Esophagus squamous epithelium (tissue), 4 donors: ENCODE data around the gene ADORA2B.

Experiments
- POLR2A ChIP-seq, 4 donors: fragments of 450-650 bp; IDR thresholded peaks; one replicate each; pipeline ENCODE4 v1.6.1; 2017; ENCODE audit warnings: antibody characterized with exemption in 4 of 4, mild to moderate bottlenecking in 4 of 4, moderate library complexity in 3 of 4
- TF ChIP-seq, protein P1 (sequence below), 6 experiments: fragments of 450-650 bp in 4 of 6; fragments of 200-600 bp in 2 of 6; sonication (generic) in 2 of 6; IDR thresholded peaks; one replicate each; pipeline ENCODE4 v1.5.1; 2016 to 2019; ENCODE audit warnings: antibody characterized with exemption in 6 of 6, mild to moderate bottlenecking in 4 of 6, moderate library complexity in 4 of 6

GRCh38 chr17:15921640-15922039, 23.3 kb upstream of the ADORA2B start:
- TF ChIP-seq, protein P1, sequence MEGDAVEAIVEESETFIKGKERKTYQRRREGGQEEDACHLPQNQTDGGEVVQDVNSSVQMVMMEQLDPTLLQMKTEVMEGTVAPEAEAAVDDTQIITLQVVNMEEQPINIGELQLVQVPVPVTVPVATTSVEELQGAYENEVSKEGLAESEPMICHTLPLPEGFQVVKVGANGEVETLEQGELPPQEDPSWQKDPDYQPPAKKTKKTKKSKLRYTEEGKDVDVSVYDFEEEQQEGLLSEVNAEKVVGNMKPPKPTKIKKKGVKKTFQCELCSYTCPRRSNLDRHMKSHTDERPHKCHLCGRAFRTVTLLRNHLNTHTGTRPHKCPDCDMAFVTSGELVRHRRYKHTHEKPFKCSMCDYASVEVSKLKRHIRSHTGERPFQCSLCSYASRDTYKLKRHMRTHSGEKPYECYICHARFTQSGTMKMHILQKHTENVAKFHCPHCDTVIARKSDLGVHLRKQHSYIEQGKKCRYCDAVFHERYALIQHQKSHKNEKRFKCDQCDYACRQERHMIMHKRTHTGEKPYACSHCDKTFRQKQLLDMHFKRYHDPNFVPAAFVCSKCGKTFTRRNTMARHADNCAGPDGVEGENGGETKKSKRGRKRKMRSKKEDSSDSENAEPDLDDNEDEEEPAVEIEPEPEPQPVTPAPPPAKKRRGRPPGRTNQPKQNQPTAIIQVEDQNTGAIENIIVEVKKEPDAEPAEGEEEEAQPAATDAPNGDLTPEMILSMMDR (IDR thresholded peaks at IDR 0.05): no peak
- TF ChIP-seq POLR2A (IDR thresholded peaks at IDR 0.05): no peak
